Measurements from ENCODE around the gene SDHAF3.
A peak's percentile ranks its signal among the peaks of the same experiment; 100 is the strongest.
"Not testable (repeated sequence)": the region's sequence is repeated elsewhere in the genome, so short reads cannot be mapped to it uniquely, and the experiment has no call there.

Gene SDHAF3

DNA sequence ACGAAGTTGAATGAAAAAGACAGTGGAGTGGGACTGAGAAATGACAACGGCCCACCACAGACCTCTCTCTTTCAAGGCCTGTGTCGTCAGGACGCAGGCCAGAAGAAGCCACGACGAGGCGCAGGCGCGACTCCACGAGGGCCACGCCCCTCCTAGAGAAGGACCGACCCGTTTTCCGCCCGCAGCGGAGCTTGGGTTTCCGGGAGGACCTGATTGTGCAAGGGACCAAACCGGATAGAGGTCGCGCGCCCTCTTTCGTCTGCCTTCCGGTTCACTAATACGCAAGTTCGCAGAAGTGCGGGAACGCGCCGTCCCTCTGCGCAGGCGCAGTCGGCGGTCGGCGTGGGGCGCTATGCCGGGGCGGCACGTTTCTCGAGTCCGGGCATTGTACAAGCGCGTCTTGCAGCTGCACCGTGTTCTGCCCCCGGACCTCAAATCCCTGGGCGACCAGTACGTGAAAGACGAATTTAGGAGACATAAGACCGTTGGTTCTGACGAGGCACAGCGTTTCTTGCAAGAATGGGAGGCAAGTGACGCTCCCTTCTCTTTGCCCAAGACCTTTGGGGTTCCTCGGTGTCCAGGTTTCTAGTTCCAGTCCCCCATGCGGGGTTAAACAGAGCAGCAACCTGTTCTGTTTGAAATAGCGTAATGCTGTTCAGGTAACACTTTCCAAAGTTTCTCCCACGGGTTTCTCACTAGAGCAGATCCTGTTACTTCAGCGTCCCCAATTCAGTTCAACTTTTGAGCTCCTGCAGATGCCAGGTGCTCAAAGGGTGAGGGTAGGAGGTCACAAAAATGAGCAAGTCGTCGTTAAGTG, at the start of gene SDHAF3:
Gene SDHAF3 (plus strand): TSS at position 327 of the 817 bp plus-strand sequence. CDS start 26 bp downstream, at position 353.
- peak; percentile 97 to 98 for DNase-seq

DNA sequence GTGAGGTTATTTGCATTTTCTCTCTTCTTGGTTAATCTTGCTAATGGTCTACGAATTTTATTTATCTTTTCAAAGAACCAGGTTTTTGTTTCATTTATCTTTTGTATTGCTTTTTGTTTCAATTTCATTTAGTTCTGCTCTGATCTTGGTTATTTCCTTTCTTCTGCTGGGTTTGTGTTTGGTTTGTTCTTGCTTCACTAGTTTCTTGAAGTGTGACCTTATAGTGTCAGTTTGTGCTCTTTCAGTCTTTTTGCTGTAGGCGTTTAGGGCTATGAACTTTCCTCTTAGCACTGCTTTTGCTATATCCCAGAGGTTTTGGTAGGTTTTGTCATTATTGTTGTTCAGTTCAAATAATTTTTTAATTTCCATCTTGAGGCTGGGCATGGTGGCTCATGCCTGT, 45.5 kb upstream of the SDHAF3 start:
- not testable (repeated sequence) for DNase-seq

DNA sequence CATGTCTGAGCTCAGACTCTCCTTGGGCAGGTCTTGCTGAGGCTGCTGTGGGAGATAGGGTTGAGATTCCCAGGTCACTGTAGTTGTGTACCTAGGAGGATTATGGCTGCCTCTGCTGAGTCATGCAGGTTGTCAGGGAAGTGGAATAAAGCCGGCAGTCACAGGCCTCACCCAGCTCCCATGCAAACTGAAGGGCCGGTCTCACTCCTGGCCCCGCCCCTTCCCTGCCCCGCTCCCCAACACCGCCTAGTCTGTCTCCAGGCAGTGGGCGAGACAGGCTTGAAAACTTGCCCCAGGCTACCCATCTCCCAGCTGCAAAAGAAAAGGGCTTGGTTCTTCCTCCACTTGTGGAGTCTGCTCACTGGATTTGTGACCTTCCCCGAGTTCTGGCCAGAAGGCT, 41.6 kb upstream of the SDHAF3 start:
- DNase-seq = no peak

DNA sequence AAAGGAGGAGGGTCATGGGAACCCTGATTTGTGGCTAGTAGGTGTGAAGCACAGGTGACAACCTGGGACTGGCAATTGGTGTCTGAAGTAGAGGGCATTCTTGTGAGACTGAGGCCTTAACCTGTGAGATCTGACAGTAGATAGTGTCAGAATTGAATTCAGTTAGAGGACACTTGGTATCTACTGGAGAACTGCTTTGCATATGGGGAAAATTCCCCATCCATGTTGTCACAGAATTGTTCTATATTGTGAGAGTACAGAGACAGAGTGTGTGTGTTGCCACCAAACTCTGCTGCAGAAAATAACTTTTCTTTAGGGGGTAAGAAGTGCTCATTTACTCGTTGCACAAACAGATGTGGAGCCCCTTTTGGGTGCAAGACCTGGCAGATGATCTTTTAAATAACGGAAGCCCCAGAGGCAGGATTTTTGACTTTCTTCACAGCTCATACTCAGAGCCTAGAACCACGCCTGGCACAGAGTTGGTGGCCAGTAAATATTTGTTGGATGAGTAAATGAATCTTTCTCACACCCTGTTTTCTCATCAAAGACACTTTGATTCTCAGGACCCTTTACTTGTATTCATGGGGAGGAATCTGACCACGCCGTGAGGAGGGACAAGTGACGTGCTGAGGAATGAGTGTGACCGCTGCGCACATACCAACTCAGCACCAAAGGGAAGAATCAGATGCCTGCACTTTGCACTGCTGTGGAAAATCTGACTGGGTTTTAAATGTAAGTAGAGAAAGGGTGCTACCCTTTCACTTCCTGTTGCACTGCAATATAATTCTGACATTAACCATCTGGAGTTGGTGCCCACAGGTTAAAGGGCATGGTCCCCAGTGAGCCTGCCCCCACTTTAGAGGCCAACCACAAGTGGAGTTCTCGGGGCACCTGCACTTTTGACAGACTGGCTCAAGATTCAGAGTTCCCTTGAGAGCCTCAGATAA, 39.2 kb upstream of the SDHAF3 start:
- DNase-seq = no peak

DNA sequence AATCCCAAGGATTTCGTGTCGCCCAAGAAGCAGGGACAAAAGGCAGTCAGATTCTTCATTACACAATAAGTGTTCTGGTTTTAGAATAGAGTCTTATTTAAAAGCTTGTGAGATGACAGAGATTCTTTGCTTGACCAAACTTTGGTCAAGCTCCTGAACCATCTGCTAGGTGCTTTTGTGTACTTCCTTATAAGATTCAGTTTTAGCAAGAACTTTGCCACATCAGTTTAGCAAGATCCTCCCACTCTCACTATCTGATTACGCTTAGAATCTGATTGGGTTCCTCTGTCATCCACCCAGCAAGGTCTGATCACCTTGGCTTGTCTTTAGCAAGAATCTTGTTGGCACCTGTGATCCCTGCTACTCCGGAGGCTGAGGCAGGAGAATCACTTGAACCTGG, 38.2 kb upstream of the SDHAF3 start:
- DNase-seq = no peak

DNA sequence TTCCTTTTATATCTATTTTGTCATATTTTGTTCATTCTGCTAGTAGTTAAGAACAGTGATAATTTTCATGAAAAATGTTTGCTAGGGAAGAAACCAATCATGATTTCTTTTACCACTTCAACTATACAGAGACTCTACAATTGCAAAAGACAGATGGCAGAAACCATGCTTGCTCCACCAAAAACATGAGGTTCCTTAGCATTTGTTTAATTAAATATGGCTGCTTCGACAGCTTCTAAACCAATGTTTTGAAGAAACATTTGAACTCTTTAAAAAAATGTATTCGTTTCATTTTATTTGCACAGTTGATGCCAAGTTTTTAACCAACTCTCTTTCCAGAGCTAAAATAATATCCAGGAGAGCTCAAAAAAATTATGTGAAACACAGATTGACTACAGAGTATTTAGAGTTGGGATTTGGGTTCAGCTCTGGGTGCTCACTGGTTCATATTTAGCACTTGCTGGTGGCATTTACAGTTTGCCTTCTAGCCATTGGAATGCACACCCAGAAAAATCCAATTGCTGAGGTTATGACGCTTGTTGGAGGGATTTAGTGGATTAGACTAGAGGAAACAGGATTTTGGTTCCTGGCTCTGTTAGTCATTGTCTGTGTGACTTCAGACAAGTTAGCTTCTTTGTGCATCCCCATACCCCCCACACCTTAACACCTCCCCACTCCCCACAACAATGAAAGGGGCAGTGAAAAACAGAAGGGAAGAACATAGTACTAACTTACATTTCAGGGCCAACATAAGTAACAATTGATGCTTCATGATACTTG, 35.8 kb upstream of the SDHAF3 start:
- no peak for DNase-seq

DNA sequence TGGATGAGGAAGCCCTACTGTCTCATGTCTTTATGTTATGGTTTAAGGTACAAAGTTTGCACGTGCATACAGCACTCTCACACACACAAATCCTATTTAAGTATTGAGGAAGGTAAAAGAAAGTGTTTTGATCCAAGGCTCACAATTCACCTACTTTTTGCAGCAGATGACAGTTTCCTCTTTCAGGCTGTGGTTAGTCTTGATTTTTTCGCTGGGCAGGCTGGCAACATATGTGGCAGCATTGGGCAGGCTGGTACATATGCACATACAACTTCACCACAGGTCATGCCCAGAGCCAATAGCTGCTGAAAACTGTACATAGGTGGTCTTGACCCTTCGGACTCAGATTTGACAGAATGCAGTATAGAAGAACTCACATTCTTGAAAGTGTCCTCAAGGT, 29.1 kb upstream of the SDHAF3 start:
- DNase-seq = no peak

DNA sequence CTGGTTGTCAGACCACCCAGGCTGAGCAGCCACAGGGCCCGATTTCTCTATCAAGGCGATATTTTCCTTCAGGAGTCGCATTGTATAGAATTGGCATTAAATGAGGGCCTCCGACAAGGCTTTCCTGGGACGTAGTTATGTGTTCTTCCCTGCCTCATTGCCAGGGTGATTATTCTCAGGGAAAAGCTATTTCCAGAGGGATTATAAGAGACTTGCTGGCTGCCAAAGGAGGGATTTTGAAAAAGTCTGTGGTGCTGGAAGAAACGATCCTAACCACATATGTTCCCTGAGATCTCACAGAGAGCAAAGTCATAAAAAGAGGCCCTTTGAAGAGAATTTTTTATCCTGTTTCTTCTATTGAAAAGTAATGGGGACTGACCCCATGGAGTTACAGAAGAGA, 27.7 kb upstream of the SDHAF3 start:
- DNase-seq = no peak

DNA sequence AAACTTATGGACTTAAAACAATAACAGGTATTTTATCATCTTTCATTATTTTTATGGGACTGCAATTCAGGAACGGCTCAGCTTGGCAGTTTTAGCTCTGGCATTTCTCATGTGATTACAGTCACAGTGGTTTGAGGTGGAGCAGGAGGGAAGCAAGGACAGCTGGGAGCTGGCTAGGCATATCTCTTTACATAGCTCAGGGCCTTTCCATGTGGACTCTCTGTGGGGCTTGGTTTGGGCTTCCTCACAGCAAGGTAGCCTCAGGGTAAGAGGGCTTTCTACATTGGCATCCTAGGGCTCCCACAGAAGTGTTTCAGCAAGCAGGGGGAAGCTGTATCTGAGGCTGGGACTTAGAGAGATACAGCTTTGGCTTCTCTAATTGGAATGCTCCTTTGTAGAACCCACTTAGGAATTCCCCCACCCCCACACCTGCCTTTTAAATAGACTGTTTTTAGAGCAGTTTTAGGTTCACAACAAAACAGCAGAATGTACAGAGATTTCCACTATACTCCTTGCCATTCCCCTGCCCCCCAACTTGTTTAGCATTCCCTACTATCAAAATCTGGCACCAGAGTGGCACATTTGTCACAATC, 26.6 kb upstream of the SDHAF3 start:
- no peak for DNase-seq

DNA sequence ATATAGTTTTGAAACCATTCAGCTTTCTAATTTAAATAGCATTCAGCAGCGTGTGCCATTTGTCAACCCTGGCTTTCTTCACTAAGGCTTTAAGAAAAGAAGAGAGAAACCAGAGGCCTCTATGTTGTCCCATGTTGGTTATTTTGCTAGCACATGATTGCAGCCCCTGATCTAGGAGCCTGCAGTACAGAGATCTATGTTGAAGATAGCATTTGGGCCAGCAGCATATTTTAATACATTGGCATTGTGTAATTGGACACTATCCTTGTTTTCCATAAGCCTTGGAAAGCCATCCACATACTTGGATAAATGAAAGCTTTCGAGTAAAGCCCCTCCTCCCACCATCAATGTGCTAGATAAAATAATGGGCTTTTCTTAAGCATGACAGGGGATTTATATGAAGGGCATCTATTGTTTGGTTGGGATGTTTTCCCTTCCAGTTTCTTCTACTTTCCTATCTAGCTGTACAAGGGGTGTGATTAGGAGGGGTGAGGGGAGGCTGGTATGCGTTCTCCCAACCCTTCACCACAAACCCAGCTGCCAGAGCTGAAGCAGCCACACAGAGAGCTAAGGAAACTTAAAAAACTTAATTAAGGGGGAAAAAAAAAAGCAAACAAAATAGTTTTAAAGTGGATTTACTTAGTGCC, 23.1 kb upstream of the SDHAF3 start:
- no peak for DNase-seq

DNA sequence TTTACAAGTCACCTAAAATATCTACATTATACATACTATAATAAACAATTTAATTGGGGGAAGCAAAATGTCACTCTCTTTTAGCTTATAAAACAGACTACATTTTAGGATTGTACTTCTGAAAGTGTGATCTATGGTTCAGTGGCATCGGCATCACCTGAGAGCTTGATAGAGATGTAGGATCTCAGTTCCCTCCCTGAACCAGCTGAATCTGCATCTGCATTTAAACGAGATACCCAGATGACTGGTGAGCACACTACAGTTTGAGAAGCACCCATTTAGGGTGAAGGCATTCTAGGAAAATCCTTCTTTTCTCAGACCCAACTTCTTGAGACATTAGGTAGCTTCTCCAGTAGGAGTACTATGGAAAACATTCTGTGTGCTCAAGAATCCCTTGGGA, 21.5 kb upstream of the SDHAF3 start:
- DNase-seq = no peak

DNA sequence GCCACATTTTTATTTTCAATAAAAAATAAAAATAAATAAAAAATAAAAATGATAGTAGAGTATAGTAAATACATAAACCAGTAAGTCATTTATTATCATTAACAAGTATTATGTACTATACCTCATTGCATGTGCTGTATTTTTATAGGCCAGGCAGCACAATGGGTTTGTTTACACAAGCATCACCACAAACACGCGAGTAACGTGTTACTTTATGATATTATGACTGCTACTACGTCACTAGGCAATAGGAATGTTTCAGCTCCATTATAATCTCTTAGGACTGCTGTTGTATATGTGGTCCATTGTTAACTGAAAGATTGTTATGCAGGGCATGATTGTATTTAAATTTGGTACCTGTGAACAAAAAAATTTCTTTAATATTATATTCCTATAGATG, 20.8 kb upstream of the SDHAF3 start:
- no peak for DNase-seq

DNA sequence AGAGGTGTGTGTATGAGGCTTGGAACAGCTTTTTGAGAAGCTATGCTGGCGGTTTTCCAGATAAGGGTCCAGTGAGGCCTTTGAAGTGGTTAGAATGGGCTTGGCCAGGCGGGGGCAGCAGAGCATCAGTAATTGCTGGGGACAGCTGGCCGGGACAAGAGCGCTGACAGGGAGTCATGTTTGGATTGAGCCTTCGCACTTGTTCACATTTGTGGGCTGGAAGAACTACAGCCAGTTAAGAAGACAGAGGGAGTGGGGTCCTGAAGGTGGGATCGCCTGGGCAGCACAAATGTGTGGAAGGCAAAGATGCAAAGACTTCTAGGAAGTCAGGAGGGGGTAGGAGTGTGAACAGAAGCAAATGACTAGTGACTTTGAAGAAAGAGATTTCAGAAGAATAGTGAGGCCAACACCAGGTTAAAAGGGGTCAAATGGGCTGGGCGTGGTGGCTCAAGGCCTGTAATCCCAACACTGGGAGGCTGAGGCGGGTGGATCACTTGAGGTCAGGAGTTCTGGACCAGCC, 12.7 kb upstream of the SDHAF3 start:
- DNase-seq = peak; percentile 80 to 83

DNA sequence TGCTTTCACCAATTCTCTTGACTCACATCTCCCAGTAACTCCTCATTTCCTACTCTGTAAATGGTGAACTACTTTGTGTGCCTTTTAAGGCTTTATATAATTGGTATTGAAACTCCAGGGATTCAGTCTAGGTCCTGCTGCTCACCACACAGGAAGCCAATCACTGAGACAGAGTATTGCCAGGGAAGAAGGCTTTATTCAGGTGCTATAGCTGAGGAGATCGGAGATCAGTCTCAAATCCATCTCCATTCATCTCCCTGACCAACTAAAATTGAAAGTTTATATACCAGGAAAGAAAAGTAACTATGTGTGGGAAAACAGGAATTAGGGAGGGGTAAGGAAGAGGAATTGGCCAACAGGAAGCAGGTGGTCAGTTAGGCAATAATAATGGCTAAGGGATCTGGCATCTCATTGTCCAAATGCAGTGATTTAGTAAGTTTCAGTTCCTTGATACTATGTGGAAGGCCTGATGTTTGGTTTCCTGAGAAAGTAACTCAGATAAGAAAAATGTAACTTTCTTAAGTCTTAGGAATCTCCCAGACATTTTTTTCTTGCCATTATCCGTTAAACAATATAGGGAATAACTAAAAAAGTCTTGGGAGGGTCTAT, 10.2 kb upstream of the SDHAF3 start:
- DNase-seq = no peak

DNA sequence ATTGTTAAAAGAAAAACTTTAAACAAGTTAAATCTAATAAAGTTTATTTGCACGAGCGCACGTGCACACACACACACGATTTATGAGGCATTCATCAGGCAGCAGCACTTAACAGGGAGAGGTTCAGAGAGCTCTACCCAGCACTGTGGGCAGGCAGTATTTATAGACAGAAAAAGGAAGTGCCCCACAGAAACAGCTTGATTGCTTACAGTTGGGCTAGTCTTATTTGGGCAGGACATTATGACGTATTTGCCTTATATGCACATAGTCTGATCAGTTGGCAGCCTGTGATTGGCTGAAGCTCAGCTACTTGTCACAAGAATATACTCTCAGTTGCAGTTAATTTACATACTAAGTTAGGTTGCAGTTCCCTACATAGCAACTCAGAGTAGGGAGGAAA, 1.2 kb upstream of the SDHAF3 start:
- no peak for DNase-seq

DNA sequence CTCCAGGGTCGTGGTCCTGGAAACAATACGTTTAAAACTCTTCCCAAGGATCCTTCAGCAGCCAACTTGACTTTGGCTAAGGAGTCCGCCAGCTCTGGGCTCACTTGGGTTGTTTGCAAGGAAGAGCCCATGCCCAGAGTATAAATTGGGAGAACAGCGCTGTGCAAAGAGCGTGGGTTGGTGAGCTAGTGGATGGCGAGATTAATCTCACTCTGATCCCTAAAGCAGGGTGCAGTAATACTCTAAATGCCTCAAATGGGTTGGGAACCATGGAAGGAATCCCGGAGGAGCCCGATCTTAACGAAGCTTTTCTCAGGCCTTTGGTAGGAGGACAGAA, 495 bp upstream of the SDHAF3 start:
- DNase-seq = no peak

DNA sequence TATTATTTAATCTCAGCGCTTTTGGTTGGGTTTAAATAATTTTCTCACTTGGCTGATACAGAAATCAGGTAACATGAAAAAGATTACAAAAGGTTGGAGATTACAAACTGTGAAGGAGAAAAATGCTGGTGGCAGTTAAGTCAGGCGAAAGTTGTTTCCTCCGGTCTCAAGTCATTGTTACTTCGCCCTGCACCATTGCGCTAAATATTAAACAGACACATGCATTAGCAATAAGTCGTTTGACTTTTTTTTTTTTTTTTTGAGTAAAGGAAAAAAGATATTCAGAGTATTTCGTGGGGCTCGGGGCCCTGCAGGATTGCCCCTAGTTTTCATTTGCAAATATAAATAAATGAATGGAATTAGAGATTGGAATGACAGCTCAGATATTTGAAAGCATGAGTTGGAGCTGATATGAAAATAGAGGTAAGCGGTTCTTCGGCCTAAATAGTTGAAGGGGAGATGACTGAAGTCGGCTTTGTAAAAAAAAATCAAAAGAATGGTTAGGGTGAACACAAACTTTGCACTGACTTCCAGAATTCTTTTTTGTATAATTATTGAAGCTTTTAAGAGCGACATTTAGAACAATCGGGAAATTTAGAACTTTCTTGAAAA, 914 bp downstream of the SDHAF3 start:
- no peak for DNase-seq

DNA sequence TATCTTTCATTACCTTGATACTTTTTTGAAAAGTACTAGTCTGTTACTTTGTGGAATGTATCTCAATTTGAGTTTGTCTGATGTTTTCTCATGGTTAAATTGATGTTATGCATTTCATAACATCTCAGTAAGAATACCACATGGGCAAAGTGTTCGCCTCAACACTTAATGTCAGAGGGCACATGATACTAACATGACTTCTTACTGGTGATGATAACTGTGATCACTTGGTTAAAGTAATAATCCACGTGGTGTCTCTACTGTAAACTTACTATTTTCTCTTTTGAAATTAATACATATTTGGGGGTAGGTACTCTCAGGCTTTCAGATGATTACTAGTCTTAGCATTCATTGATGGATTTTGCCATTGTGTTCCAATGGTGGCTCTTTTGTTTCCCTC, 2.2 kb downstream of the SDHAF3 start:
- no peak for DNase-seq

DNA sequence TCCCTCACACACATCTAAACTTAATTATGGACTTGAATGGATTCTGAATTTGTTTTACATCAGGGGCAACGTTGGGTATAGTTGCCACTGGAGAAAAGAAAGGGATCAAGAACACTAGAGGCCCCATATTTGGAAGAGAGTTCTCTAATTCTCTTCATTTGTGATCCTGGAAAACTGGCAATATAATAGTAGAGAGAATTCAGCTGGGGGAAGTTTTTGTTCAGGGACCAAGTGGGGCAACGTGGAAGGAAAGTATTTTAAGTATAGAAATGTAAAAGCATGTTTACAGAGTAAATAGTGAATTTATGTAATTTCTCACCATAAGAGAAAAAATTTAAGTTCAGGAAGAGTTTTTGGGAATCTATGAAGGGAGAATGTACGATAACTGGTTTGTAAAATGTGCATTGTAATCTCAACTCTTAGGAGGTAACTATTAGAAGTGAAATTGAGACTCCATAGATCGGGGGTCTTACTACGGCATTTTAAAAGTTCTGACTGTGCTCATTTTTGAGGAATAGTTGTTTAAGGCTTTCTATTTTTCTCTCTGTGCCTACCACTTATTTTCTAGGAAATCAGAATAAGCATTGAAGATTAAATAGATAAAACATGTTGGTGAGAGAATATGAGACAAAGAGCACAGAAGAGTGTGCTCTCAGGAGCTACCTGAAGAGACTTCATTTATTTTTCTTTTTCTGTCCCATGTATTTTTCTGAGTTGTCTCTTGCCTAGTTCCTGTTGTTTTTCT, 3.4 kb downstream of the SDHAF3 start:
- no peak for DNase-seq

DNA sequence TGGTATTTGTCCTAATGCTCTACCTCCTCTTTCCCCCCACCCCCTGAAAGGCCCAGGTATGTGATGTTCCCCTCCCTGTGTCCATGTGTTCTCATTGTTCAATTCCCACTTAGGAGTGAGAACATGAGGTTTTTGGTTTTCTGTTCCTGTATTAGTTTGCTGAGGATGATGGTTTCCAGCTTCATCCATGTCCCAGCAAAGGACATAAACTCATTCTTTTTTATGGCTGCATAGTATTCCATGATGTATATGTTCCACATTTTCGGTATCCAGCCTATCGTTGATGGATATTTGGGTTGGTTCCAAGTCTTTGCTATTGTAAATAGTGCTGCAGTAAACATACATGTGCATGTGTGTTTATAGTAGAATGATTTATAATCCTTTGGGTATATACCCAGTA, 5.6 kb downstream of the SDHAF3 start:
- not testable (repeated sequence) for DNase-seq
